IMR-90 (cell line): Measurements from ENCODE around the gene TPI1. TPM values are rescaled to one million over a fixed set of nuclear protein-coding genes. Genes with fewer than 3 reads are reported as not detected.

Experiments used
- ATAC-seq: fragments of 200-7000 bp; cut with Tn5 transposase; 2 replicates; pipeline ENCODE4 v1.9.1; 2020; ENCODE audit warnings: low read depth, mild to moderate bottlenecking, moderate library complexity
- BruUV-seq: library from RNA; stranded (reverse); fragments of 400-500 nt; replicated peaks from 2 replicates; lab custom pipeline; 2021; lab: Mats Ljungman, UMichigan
- CTCF ChIA-PET: fragments of 300-600 bp; formaldehyde crosslinking; extraction: SDS; loops from one replicate; lab custom pipeline; 2021; ENCODE audit warnings: antibody characterized with exemption; lab: Yijun Ruan, JAX
- POLR2A ChIA-PET: fragments of 300-600 bp; sonication (Branson Sonifier 250); formaldehyde crosslinking; loops from one replicate; lab custom pipeline; 2022; ENCODE audit warnings: antibody characterized with exemption; ENCODE audit not compliant: unreplicated experiment; lab: Charles Lee
- DNase-seq: peaks from one replicate; pipeline ENCODE4 v3.0.0; 2013
- H2AFZ ChIP-seq: replicated peaks from 2 replicates; pipeline ENCODE3; 2013; ENCODE audit warnings: low read length, mild to moderate bottlenecking; ENCODE audit not compliant: poor library complexity
- H2AK5ac ChIP-seq: 2 replicates; pipeline ENCODE4 v1.6.1; 2013; ENCODE audit warnings: low read depth, low read length, inconsistent platforms
- H2AK9ac ChIP-seq: replicated peaks from 2 replicates; pipeline ENCODE3; 2013; ENCODE audit warnings: mild to moderate bottlenecking, low read depth, low read length, moderate library complexity; ENCODE audit not compliant: poor library complexity
- H2BK120ac ChIP-seq: 2 replicates; pipeline ENCODE4 v1.6.1; 2013; ENCODE audit warnings: low read depth, low read length, inconsistent platforms
- H2BK15ac ChIP-seq: 3 replicates; pipeline ENCODE4 v1.6.1; 2013; ENCODE audit warnings: low read depth, low read length, inconsistent platforms
- H2BK20ac ChIP-seq: 2 replicates; pipeline ENCODE4 v1.6.1; 2013; ENCODE audit warnings: low read depth, mild to moderate bottlenecking, inconsistent platforms, low read length, moderate library complexity
- H2BK5ac ChIP-seq: 2 replicates; pipeline ENCODE4 v1.6.1; 2013; ENCODE audit warnings: mild to moderate bottlenecking, low read depth, low read length, inconsistent platforms; ENCODE audit not compliant: poor library complexity, severe bottlenecking
- H3K14ac ChIP-seq: replicated peaks from 2 replicates; pipeline ENCODE4 v1.6.1; 2013; ENCODE audit warnings: low read depth, low read length, inconsistent platforms
- H3K18ac ChIP-seq: 2 replicates; pipeline ENCODE4 v1.6.1; 2013; ENCODE audit warnings: low read depth, low read length, control low read depth
- H3K23ac ChIP-seq: 2 replicates; pipeline ENCODE4 v1.6.1; 2013; ENCODE audit warnings: low read depth, low read length, inconsistent platforms
- H3K27ac ChIP-seq: 2 replicates; pipeline ENCODE4 v1.5.1; 2013; ENCODE audit warnings: mild to moderate bottlenecking, control low read depth, low read length; ENCODE audit not compliant: insufficient read depth
- H3K27me3 ChIP-seq: 2 replicates; pipeline ENCODE4 v1.6.1; 2013; ENCODE audit warnings: low read length; ENCODE audit not compliant: control insufficient read depth, insufficient read depth
- H3K36me3 ChIP-seq: 2 replicates; pipeline ENCODE4 v1.6.1; 2013; ENCODE audit warnings: low read length, mixed read lengths; ENCODE audit not compliant: control insufficient read depth, insufficient read depth
- H3K4ac ChIP-seq: 2 replicates; pipeline ENCODE4 v1.6.1; 2013; ENCODE audit warnings: low read depth, low read length, inconsistent platforms
- H3K4me1 ChIP-seq: 2 replicates; pipeline ENCODE4 v1.6.1; 2013; ENCODE audit warnings: low read length, mixed read lengths; ENCODE audit not compliant: control insufficient read depth, insufficient read depth
- H3K4me2 ChIP-seq: 2 replicates; pipeline ENCODE4 v1.6.1; 2013; ENCODE audit warnings: low read depth, mild to moderate bottlenecking, control low read depth, low read length, moderate library complexity
- H3K4me3 ChIP-seq: 2 replicates; pipeline ENCODE4 v1.5.1; 2013; ENCODE audit warnings: low read depth, mild to moderate bottlenecking, control low read depth, low read length, moderate library complexity; ENCODE audit not compliant: insufficient read depth
- H3K56ac ChIP-seq: 2 replicates; pipeline ENCODE4 v1.6.1; 2013; ENCODE audit warnings: low read length, inconsistent platforms; ENCODE audit not compliant: insufficient read depth; ENCODE audit errors: extremely low read depth
- H3K79me1 ChIP-seq, 2 experiments: 2 replicates each; pipeline ENCODE4 v1.6.1; 2013; ENCODE audit warnings: low read length in 2 of 2, inconsistent platforms in 1 of 2, low read depth in 1 of 2
- H3K9ac ChIP-seq: 2 replicates; pipeline ENCODE4 v1.6.1; 2013; ENCODE audit warnings: low read depth, low read length, control low read depth
- H3K9me1 ChIP-seq: 2 replicates; pipeline ENCODE4 v1.6.1; 2013; ENCODE audit warnings: low read length, inconsistent platforms; ENCODE audit not compliant: insufficient read depth
- H3K9me3 ChIP-seq: 2 replicates; pipeline ENCODE4 v1.6.1; 2013; ENCODE audit warnings: low read length; ENCODE audit not compliant: control insufficient read depth, insufficient read depth
- H4K20me1 ChIP-seq: 2 replicates; pipeline ENCODE4 v1.6.1; 2013; ENCODE audit warnings: low read length, inconsistent platforms; ENCODE audit not compliant: insufficient read depth
- H4K5ac ChIP-seq: 2 replicates; pipeline ENCODE4 v1.6.1; 2013; ENCODE audit warnings: mild to moderate bottlenecking, low read depth, low read length, control low read depth
- H4K8ac ChIP-seq, 2 experiments: 2 replicates each; pipeline ENCODE4 v1.6.1; 2013; ENCODE audit warnings: low read depth in 2 of 2, low read length in 2 of 2, control low read depth in 1 of 2, inconsistent platforms in 1 of 2
- H4K91ac ChIP-seq: 2 replicates; pipeline ENCODE4 v1.6.1; 2013; ENCODE audit warnings: low read depth, low read length, inconsistent platforms; ENCODE audit not compliant: insufficient read depth
- CTCF ChIP-seq: conservative IDR thresholded peaks from 2 replicates; pipeline ENCODE4 v1.5.1; 2012; ENCODE audit warnings: mild to moderate bottlenecking, low read depth, low read length, improper control_type of control experiment
- FOS ChIP-seq: fragments of 150-350 bp; IDR thresholded peaks from 2 replicates; pipeline ENCODE4 v1.6.1; 2016; ENCODE audit warnings: low read depth, low read length
- MXI1 ChIP-seq: IDR thresholded peaks from 2 replicates; pipeline ENCODE4 v1.6.1; 2012; ENCODE audit warnings: low read depth, mild to moderate bottlenecking, low read length, moderate library complexity, borderline replicate concordance
- NFE2L2 ChIP-seq: fragments of 150-350 bp; IDR thresholded peaks from 2 replicates; pipeline ENCODE4 v1.6.1; 2016; ENCODE audit warnings: low read depth, mild to moderate bottlenecking, low read length
- USF2 ChIP-seq: fragments of 150-350 bp; IDR thresholded peaks from 2 replicates; pipeline ENCODE4 v1.6.1; 2017; ENCODE audit warnings: mild to moderate bottlenecking, antibody characterized with exemption, low read length, low read depth
- WGBS, 2 experiments: methylation state at CpG; one replicate each; pipeline versions ENCODE4 v1.1.5 to v1.1.7; 2013; ENCODE audit warnings: missing lambda C conversion rate in 2 of 2; ENCODE audit not compliant: insufficient read length in 1 of 2; ENCODE audit errors: extremely low coverage in 2 of 2; 5-methylcytosine and 5-hydroxymethylcytosine counted together
- dilution Hi-C: fragments of 300-500 bp; cut with HindIII; formaldehyde crosslinking; loops from one replicate; pipeline ENCODE4 v1.14.3; 2018; ENCODE audit warnings: low sequenced_read_pairs; ENCODE audit not compliant: unreplicated experiment
- in situ Hi-C: fragments of 300-500 bp; cut with MboI; formaldehyde crosslinking; loops from 3 replicates; pipeline ENCODE4 v1.14.3; 2019; ENCODE audit warnings: low sequenced_read_pairs, inconsistent platforms, mixed read lengths
- intact Hi-C: fragments of 100-400 bp; cut with micrococcal nuclease; formaldehyde crosslinking; loops from 2 replicates; pipeline ENCODE4 v1.10.0; 2022
- polyA plus RNA-seq, 3 experiments: library from polyadenylated mRNA; depleted of rRNA; stranded (reverse); fragments of >200 nt; gene quantifications; 2 replicates each; pipeline ENCODE4 v1.2.3, GENCODE V29; 2012; ENCODE audit warnings: low replicate concordance in 1 of 3
- total RNA-seq: library from RNA; depleted of rRNA; stranded (reverse); fragments of >200 nt; gene quantifications from 2 replicates; pipeline ENCODE4 v1.2.3, GENCODE V29; 2012

Gene TPI1
- total and polyA plus RNA-seq, 2 of the 4 experiments (the other 2 are of a cell fraction) = 1,995 to 2,176 TPM

DNA sequence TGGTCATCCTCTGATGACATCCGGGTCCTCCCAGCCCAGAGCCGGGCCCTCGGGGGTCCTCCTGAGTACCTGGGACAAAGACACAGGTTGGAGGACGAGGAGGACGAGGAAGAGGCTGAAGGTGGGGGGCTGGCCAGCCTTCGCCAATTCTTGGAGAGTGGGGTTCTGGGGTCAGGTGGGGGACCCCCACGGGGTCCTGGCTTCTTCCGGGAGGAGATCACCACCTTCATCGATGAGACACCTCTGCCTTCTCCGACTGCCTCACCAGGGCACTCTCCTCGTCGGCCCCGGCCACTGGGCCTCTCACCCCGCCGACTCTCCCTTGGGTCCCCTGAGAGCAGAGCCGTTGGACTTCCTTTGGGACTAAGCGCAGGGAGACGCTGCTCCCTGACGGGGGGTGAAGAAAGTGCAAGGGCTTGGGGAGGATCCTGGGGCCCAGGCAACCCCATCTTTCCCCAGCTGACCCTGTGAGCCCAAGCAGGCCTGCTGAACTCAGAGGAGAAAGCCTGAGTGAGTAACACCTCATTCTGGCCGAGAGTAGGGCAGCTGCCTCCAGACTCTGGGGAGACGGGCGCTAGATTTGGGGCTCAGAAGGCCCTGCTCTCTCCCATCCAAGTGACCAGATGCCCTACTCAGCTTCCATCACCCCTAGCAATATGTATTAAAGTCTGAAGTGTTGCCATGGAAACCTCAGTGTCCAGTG, 40.4 kb upstream of the TPI1 start (continued):
- TF ChIP-seq CTCF (no peak), NFE2L2 (no peak)

- Histone ChIP-seq H3K4me2 (peak overlapping the region; percentile 80), H3K9me3 (no peaks in the 10 kb centered on the region), H3K4me3 (no peak overlapping the region), H2BK5ac (peak overlapping the region; percentile 71), H2BK20ac (no peak overlapping the region), H3K9ac (peak overlapping the region; percentile 55), H2AK9ac (peak overlapping the region; percentile 93), H2AK5ac (peak overlapping the region; percentile 97), H3K4ac (peak overlapping the region; percentile 97), H3K14ac (peak overlapping the region; percentile 98), H4K20me1 (peaks cover 9% of the 10 kb centered on the region; the same call in 1 of the 2 replicates), H2BK15ac (no peak overlapping the region), H4K5ac (no peak overlapping the region), H2AFZ (peak overlapping the region; percentile 89), H2BK120ac (peak overlapping the region; percentile 85; the same call in 1 of the 2 replicates), H4K8ac (peak overlapping the region; percentile 3 to 89), H3K4me1 (peaks cover 15% of the 10 kb centered on the region), H3K56ac (no peak overlapping the region), H3K79me1 (peaks cover 11 to 66% of the 10 kb centered on the region in 2 experiments), H3K36me3 (peaks cover 21% of the 10 kb centered on the region), H3K27me3 (no peaks in the 10 kb centered on the region; the same call in 1 of the 2 replicates), H4K91ac (peak overlapping the region; percentile 88), H3K18ac (no peak overlapping the region), H3K9me1 (peaks cover 6% of the 10 kb centered on the region), H3K27ac (peak overlapping the region; percentile 63), H3K23ac (peak overlapping the region; percentile 83; the same call in 1 of the 2 replicates)
- WGBS, 2 experiments = no CpG with 5 or more reads among the region's 8 CpGs
- BruUV-seq = no TSS peak
- TF ChIP-seq FOS (no peak), USF2 (peak; percentile 85), MXI1 (peak; percentile 71; the same call in 1 of the 2 replicates)
- in situ Hi-C loops = loop anchor here (5.0 to 10.0 kb wide), 2 partner anchors 75 to 213 kb away; partner anchors contain the start of gene MLF2
- dilution Hi-C loops = no loop called here
- intact Hi-C loops = loop anchor here (5.0 kb wide), 1 partner anchor 140 kb away; the partner anchor contains the start of gene ZNF384
- peak; percentile 79 for DNase-seq
- POLR2A ChIA-PET = interaction anchor here (0.8 kb wide), 1 partner anchor 257 kb away, joined by 3 read pairs; no protein-coding TSS in a partner anchor
- peak; percentile 56 for ATAC-seq
- CTCF ChIA-PET = no interaction called here
These were observed 39.9 kb upstream of the TPI1 start for GRCh38 chr12:6827437-6827911.
